Neural cell (in vitro differentiated cells): Measurements from ENCODE around the gene DENND1A.

Source experiments
- EP300 ChIP-seq: fragments of 450-650 bp; conservative IDR thresholded peaks from 2 replicates; pipeline ENCODE4 v1.6.1; 2014; ENCODE audit warnings: antibody characterized with exemption, mild to moderate bottlenecking, moderate library complexity; ENCODE audit not compliant: poor library complexity, severe bottlenecking
- TF ChIP-seq, protein P1 (sequence below): fragments of 450-650 bp; IDR thresholded peaks from 2 replicates; pipeline ENCODE4 v1.5.1; 2014; ENCODE audit warnings: antibody characterized with exemption, mild to moderate bottlenecking, moderate library complexity; ENCODE audit not compliant: poor library complexity, severe bottlenecking

GRCh38 chr9:123341816-123342215, 588.1 kb downstream of the DENND1A start:
- TF ChIP-seq, protein P1, sequence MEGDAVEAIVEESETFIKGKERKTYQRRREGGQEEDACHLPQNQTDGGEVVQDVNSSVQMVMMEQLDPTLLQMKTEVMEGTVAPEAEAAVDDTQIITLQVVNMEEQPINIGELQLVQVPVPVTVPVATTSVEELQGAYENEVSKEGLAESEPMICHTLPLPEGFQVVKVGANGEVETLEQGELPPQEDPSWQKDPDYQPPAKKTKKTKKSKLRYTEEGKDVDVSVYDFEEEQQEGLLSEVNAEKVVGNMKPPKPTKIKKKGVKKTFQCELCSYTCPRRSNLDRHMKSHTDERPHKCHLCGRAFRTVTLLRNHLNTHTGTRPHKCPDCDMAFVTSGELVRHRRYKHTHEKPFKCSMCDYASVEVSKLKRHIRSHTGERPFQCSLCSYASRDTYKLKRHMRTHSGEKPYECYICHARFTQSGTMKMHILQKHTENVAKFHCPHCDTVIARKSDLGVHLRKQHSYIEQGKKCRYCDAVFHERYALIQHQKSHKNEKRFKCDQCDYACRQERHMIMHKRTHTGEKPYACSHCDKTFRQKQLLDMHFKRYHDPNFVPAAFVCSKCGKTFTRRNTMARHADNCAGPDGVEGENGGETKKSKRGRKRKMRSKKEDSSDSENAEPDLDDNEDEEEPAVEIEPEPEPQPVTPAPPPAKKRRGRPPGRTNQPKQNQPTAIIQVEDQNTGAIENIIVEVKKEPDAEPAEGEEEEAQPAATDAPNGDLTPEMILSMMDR = no peak
- no peak for TF ChIP-seq EP300
